Neural cell (in vitro differentiated cells): Measurements from ENCODE around the gene UNC5A. TPM values are rescaled to one million over a fixed set of nuclear protein-coding genes. Genes with fewer than 3 reads are reported as not detected.

Experiments
- H2AFZ ChIP-seq: fragments of 200-600, 300-800 bp; sonication (generic), shearing (Covaris generic); 2 replicates; pipeline ENCODE4 v1.6.0; 2014; ENCODE audit warnings: low read depth, mild to moderate bottlenecking, antibody characterized with exemption, low read length, moderate library complexity
- H3F3A ChIP-seq: fragments of 200-600 bp; shearing (Covaris generic); 2 replicates; pipeline ENCODE4 v1.6.1; 2016; ENCODE audit warnings: mild to moderate bottlenecking, moderate library complexity, mixed read lengths, antibody characterized with exemption, low read length; ENCODE audit not compliant: insufficient read depth, poor library complexity, severe bottlenecking
- H3K27ac ChIP-seq: fragments of 200-600, 300-800 bp; sonication (generic), shearing (Covaris generic); 2 replicates; pipeline ENCODE4 v1.5.1; 2014; ENCODE audit warnings: mild to moderate bottlenecking, low read length, moderate library complexity
- H3K27me3 ChIP-seq: fragments of 300-800, 200-600 bp; sonication (generic), shearing (Covaris generic); 2 replicates; pipeline ENCODE4 v1.6.0; 2014; ENCODE audit warnings: mild to moderate bottlenecking, low read depth, low read length, moderate library complexity; ENCODE audit not compliant: insufficient read depth
- H3K36me3 ChIP-seq: fragments of 300-800, 200-600 bp; sonication (generic), shearing (Covaris generic); 2 replicates; pipeline ENCODE4 v1.5.1; 2014; ENCODE audit warnings: mild to moderate bottlenecking, antibody characterized with exemption, low read length, moderate library complexity; ENCODE audit not compliant: insufficient read depth
- H3K4me2 ChIP-seq: fragments of 300-800, 200-600 bp; sonication (generic), shearing (Covaris generic); 2 replicates; pipeline ENCODE4 v1.6.0; 2014; ENCODE audit warnings: mild to moderate bottlenecking, low read length
- H3K4me3 ChIP-seq: fragments of 300-800, 200-600 bp; sonication (generic), shearing (Covaris generic); 2 replicates; pipeline ENCODE4 v1.5.1; 2014; ENCODE audit warnings: mild to moderate bottlenecking, low read length, moderate library complexity
- H3K79me2 ChIP-seq: fragments of 200-600 bp; shearing (Covaris generic); replicated peaks from 2 replicates; pipeline ENCODE4 v1.6.0; 2014; ENCODE audit warnings: mild to moderate bottlenecking, low read length, moderate library complexity; ENCODE audit not compliant: insufficient read depth
- H3K9ac ChIP-seq: fragments of 300-800, 200-600 bp; sonication (generic), shearing (Covaris generic); 2 replicates; pipeline ENCODE4 v1.6.1; 2016; ENCODE audit warnings: mild to moderate bottlenecking, low read length, mixed read lengths
- H3K9me2 ChIP-seq: fragments of 200-600 bp; shearing (Covaris generic); 2 replicates; pipeline ENCODE4 v1.6.1; 2016; ENCODE audit warnings: mild to moderate bottlenecking, low read length, mixed read lengths; ENCODE audit not compliant: insufficient read depth
- H3K9me3 ChIP-seq: fragments of 200-600, 300-800 bp; sonication (generic), shearing (Covaris generic); 2 replicates; pipeline ENCODE4 v1.6.1; 2016; ENCODE audit warnings: mild to moderate bottlenecking, mixed run types, low read length, moderate library complexity, mixed read lengths
- H4K20me1 ChIP-seq: fragments of 200-600 bp; shearing (Covaris generic); 2 replicates; pipeline ENCODE4 v1.6.1; 2016; ENCODE audit warnings: mild to moderate bottlenecking, mixed run types; ENCODE audit not compliant: insufficient read depth
- CTCF ChIP-seq: fragments of 450-650 bp; IDR thresholded peaks from 2 replicates; pipeline ENCODE4 v1.5.1; 2014; ENCODE audit warnings: antibody characterized with exemption, mild to moderate bottlenecking, moderate library complexity; ENCODE audit not compliant: poor library complexity, severe bottlenecking
- EP300 ChIP-seq: fragments of 450-650 bp; conservative IDR thresholded peaks from 2 replicates; pipeline ENCODE4 v1.6.1; 2014; ENCODE audit warnings: antibody characterized with exemption, mild to moderate bottlenecking, moderate library complexity; ENCODE audit not compliant: poor library complexity, severe bottlenecking
- EZH2 ChIP-seq: fragments of 200-600, 300-800 bp; shearing (Covaris generic), sonication (generic); IDR thresholded peaks from 2 replicates; pipeline ENCODE4 v1.6.1; 2014; ENCODE audit warnings: antibody characterized with exemption, low read length, borderline replicate concordance, mild to moderate bottlenecking; ENCODE audit not compliant: insufficient read depth, poor library complexity, severe bottlenecking
- MXI1 ChIP-seq: fragments of 450-650 bp; conservative IDR thresholded peaks from 2 replicates; pipeline ENCODE4 v1.6.1; 2014; ENCODE audit warnings: antibody characterized with exemption, mild to moderate bottlenecking; ENCODE audit not compliant: poor library complexity, severe bottlenecking
- POLR2AphosphoS5 ChIP-seq: IDR thresholded peaks from 2 replicates; pipeline ENCODE4 v1.6.1; 2012
- RAD21 ChIP-seq: fragments of 450-650 bp; conservative IDR thresholded peaks from 2 replicates; pipeline ENCODE4 v1.6.1; 2014; ENCODE audit warnings: antibody characterized with exemption, mild to moderate bottlenecking, moderate library complexity
- REST ChIP-seq: IDR thresholded peaks from 2 replicates; pipeline ENCODE4 v1.6.1; 2012; ENCODE audit warnings: borderline replicate concordance
- SMC3 ChIP-seq: fragments of 450-650 bp; conservative IDR thresholded peaks from 2 replicates; pipeline ENCODE4 v1.6.1; 2014; ENCODE audit warnings: antibody characterized with exemption, mild to moderate bottlenecking, moderate library complexity; ENCODE audit not compliant: poor library complexity
- TAF1 ChIP-seq: IDR thresholded peaks from 2 replicates; pipeline ENCODE4 v1.6.1; 2012; ENCODE audit warnings: low read depth
- polyA plus RNA-seq: library from polyadenylated mRNA; depleted of rRNA; stranded (reverse); fragments of >200 nt; gene quantifications from 2 replicates; pipeline ENCODE4 v1.2.3, GENCODE V29; 2014

UNC5A gene
- polyA plus RNA-seq, 1 donor from 2014 or later, result 2.7 TPM

GRCh38 chr5:176845392-176845713 lies 35.0 kb downstream of the UNC5A start:
- H3K9me3 ChIP-seq, result no peaks in the 10 kb centered on the region
- H3K9me2 ChIP-seq, result no peaks in the 10 kb centered on the region
- no peaks in the 10 kb centered on the region for H3K27me3 ChIP-seq
- no peak for TF ChIP-seq EZH2
- TF ChIP-seq MXI1, result no peak
- TF ChIP-seq SMC3, result no peak
- no peak for TF ChIP-seq CTCF
- TF ChIP-seq POLR2AphosphoS5, result no peak
- no peak for TF ChIP-seq RAD21
- TF ChIP-seq REST, result no peak
- TF ChIP-seq TAF1, result no peak
- TF ChIP-seq EP300, result no peak
- no peaks in the 10 kb centered on the region for H3F3A ChIP-seq
- H3K4me2 ChIP-seq, result no peak overlapping the region
- no peak overlapping the region for H3K27ac ChIP-seq
- no peak overlapping the region for H2AFZ ChIP-seq
- no peaks in the 10 kb centered on the region for H4K20me1 ChIP-seq
- H3K4me3 ChIP-seq, result no peak overlapping the region
- no peaks in the 10 kb centered on the region for H3K36me3 ChIP-seq
- H3K79me2 ChIP-seq, result no peaks in the 10 kb centered on the region
- H3K9ac ChIP-seq, result no peak overlapping the region

- no peak for TF ChIP-seq TAF1
- TF ChIP-seq EP300, result no peak
- TF ChIP-seq SMC3, result no peak
- no peak for TF ChIP-seq POLR2AphosphoS5
- no peak for TF ChIP-seq CTCF
- H3K4me2 ChIP-seq, result no peak overlapping the region
- no peaks in the 10 kb centered on the region for H4K20me1 ChIP-seq
- H3K4me3 ChIP-seq, result no peak overlapping the region
- no peak overlapping the region for H3K9ac ChIP-seq
- no peaks in the 10 kb centered on the region for H3K36me3 ChIP-seq
- no peak overlapping the region for H3K27ac ChIP-seq
- H2AFZ ChIP-seq, result no peak overlapping the region
- no peaks in the 10 kb centered on the region for H3F3A ChIP-seq
- no peaks in the 10 kb centered on the region for H3K27me3 ChIP-seq
- no peaks in the 10 kb centered on the region for H3K79me2 ChIP-seq
- H3K9me2 ChIP-seq, result no peaks in the 10 kb centered on the region
- no peaks in the 10 kb centered on the region for H3K9me3 ChIP-seq
Observed at GRCh38 chr5:176846335-176847140, 36.2 kb downstream of the UNC5A start.
